GM12874 (cell line): Measurements from ENCODE around the gene TEDC1.
A peak's percentile ranks its signal among the peaks of the same experiment; 100 is the strongest.

Experiments used
- CTCF ChIP-seq: IDR thresholded peaks from 2 replicates; pipeline ENCODE4 v1.5.1; 2011; ENCODE audit warnings: low read depth, mild to moderate bottlenecking, control low read depth, low read length, moderate library complexity; ENCODE audit not compliant: insufficient read depth

The TEDC1 gene

DNA sequence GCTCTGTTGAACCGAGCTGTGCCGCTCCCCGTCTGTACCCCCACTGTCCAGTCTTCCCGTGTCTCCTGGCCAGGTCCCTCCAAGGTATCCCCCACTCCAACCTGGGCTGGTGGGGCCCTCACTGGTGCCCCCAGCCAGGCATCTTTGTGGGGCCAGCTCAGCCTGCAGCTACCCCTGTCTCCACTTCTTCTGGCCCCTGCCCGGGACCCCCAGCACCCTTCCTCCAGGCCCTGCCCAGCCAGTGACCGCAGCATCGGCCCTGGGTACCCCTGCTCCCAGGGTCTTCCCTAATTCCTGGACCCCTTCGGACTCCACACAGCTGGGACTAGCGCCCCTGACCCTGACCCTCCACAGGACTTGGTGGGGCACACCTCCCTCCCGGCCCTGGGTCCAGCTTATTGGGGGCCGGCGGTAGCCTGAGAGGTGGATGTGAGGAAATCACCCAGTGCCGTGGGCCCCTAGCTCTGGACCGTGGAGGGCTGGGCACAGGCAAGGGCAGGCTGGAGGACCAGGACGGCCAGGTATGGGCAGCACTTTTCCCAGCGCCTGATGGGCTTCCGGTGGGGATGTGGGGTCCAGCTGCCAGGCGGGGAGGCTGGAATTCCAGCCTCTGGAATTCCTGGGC lies 8.4 kb upstream of the TEDC1 start:
- TF ChIP-seq CTCF = no peak

- no peak for TF ChIP-seq CTCF
Observed at GRCh38 chr14:105483300-105484068, 7.6 kb upstream of the TEDC1 start.

- no peak for TF ChIP-seq CTCF
Observed at GRCh38 chr14:105484069-105484996, 6.7 kb upstream of the TEDC1 start.

DNA sequence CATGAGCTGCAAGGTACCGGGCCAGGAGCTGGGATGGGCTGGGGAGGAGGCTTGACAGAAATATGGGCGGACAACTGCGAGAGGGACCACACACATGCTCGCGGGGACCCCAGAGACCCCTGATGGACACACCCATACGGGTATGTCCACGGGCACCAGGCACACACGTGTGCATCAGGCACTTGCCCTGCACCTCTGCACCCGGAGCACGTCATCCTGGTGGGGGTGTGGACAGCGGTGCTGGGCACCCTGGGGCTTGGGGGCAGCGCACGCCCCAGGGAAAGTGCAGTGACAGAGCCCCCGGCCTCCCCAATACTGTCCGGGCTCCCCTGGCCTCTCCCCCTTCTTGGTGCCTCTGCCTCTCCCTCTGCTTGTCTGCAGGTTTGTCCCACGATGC lies 6.1 kb upstream of the TEDC1 start:
- no peak for TF ChIP-seq CTCF

DNA sequence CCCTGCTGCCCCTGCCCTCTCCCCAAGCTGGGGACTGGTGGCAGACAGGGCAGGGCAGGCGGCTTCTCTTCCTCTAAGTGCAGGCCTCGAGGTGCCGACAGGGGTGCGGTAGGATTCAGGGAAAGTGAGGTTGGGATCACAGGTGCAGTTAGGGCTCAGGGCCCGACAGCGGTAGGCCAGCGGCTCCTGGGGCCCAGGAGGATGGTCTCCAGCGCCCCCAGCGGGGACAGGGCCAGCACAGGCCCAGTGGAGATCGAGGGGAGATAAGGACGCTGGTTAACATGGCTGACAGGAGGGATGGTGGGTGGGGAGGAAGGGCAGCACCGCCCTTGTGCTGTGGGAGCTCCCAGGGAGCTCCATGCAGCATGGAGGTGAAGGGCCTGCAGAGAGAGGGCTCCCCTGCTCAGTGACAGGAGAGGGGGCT lies 5.3 kb upstream of the TEDC1 start:
- peak; percentile 55 for TF ChIP-seq CTCF

DNA sequence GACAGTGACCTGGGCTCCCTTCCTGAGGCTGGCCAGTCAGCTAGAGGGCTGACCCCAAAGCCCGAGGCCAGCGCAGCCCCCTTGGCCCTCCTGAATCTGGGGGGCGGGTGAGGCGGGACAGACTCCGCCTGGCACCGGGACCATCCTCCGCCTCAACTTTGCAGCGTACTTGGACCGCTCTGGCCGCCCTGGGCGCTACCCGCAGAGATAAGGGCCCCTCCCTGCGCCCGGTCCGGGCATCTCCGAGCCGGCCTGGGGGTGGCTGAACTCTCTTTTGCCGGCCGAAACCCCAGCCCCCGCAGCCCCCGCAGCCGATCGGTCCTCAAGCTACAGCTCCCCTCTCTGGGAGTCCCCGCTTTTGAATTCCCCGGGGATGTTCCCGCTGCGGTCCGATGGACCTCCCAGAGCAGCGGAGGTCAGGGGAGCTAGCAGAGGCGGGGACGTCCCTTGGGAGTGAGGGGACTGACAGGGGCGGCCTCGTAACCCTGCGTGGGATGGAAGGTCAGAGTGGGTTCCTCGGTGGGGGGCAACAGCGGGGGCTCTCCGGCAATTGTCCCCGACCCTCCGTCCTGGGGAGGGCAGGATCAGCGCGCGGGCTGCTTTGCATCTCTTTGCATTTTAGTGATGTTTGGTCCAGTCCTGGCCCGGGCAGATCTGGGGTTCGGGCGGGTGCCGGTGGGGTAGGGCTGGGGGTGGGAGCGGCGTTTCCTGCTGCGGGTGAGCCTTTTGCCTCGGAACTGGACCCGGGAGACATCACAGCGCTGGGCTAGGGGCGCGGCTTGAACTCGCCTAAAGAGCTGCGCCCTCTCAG lies 4.7 kb upstream of the TEDC1 start, which contains the start of gene CRIP1:
CRIP1 (plus strand) TSS at position 724 of the 811 bp plus-strand sequence. CDS start 374 bp downstream, outside the sequence.
- no peak for TF ChIP-seq CTCF
